ENCODE measurements around the gene MRPS34. TPM values are rescaled to one million over a fixed set of nuclear protein-coding genes. Genes with fewer than 3 reads are reported as not detected.
A peak's percentile ranks its signal among the peaks of the same experiment; 100 is the strongest.

The MRPS34 gene
- total and polyA plus RNA-seq, 9 of the 15 experiments (the other 6 are each of a cell fraction or from before 2014, with no cell fraction given), result 5.2 to 334 (median 92.8) TPM

DNA sequence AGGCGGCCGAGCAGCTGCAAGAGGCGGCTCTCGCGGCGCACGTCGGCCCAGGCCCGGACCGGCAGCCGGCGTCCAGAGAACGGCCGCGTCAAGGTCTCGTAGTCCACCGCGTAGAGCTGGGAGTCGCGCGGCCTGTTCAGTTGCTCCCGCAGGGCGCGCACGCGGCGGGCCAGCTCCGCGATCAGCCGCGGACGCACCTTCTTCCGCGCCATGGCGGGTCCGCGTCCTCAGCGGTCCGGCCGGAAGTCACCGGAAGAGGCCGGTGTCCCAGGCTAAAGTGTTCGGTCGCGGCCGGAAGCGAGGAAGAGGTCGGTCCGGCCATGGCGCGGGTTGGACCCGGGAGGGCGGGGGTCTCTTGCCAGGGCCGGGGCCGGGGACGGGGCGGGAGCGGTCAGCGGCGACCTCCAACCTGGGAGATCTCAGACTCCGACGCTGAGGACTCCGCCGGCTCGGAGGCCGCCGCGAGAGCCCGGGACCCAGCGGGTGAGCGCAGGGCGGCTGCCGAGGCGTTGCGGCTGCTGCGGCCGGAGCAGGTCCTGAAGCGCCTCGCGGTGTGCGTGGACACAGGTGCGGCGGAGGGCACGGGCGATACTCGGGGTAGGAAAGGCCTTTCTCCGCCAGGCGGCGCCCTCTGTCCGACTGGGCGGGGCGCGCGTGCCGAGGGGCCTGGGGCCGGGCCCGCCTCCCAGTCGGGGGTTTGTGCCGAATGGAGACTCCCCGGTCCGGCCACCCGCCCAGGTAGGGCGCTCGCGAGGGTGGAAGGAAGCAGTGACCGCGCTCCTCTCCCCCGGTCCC lies at the start of gene MRPS34 (continued):
- TF ChIP-seq, protein P1, sequence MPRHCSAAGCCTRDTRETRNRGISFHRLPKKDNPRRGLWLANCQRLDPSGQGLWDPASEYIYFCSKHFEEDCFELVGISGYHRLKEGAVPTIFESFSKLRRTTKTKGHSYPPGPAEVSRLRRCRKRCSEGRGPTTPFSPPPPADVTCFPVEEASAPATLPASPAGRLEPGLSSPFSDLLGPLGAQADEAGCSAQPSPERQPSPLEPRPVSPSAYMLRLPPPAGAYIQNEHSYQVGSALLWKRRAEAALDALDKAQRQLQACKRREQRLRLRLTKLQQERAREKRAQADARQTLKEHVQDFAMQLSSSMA (CRISPR knock-in tag; IDR thresholded peaks at IDR 0.05), result 0 out of 2 replicates have a peak, but pooled peaks have one; percentile 61
- TF ChIP-seq, protein P2, sequence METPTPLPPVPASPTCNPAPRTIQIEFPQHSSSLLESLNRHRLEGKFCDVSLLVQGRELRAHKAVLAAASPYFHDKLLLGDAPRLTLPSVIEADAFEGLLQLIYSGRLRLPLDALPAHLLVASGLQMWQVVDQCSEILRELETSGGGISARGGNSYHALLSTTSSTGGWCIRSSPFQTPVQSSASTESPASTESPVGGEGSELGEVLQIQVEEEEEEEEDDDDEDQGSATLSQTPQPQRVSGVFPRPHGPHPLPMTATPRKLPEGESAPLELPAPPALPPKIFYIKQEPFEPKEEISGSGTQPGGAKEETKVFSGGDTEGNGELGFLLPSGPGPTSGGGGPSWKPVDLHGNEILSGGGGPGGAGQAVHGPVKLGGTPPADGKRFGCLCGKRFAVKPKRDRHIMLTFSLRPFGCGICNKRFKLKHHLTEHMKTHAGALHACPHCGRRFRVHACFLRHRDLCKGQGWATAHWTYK (CRISPR knock-in tag; IDR thresholded peaks at IDR 0.05), result peak; percentile 66; the same call in 1 of the 2 replicates
- TF ChIP-seq KLF16 (IDR thresholded peaks at IDR 0.05), result no peak
- peak; percentile 82 for TF ChIP-seq KDM5B (IDR thresholded peaks at IDR 0.05; ENCODE audit: insufficient replicate concordance, low read depth, low read length)
- no peak for TF ChIP-seq SLC30A9 (CRISPR knock-in tag; IDR thresholded peaks at IDR 0.05)
- TF ChIP-seq, protein P3, sequence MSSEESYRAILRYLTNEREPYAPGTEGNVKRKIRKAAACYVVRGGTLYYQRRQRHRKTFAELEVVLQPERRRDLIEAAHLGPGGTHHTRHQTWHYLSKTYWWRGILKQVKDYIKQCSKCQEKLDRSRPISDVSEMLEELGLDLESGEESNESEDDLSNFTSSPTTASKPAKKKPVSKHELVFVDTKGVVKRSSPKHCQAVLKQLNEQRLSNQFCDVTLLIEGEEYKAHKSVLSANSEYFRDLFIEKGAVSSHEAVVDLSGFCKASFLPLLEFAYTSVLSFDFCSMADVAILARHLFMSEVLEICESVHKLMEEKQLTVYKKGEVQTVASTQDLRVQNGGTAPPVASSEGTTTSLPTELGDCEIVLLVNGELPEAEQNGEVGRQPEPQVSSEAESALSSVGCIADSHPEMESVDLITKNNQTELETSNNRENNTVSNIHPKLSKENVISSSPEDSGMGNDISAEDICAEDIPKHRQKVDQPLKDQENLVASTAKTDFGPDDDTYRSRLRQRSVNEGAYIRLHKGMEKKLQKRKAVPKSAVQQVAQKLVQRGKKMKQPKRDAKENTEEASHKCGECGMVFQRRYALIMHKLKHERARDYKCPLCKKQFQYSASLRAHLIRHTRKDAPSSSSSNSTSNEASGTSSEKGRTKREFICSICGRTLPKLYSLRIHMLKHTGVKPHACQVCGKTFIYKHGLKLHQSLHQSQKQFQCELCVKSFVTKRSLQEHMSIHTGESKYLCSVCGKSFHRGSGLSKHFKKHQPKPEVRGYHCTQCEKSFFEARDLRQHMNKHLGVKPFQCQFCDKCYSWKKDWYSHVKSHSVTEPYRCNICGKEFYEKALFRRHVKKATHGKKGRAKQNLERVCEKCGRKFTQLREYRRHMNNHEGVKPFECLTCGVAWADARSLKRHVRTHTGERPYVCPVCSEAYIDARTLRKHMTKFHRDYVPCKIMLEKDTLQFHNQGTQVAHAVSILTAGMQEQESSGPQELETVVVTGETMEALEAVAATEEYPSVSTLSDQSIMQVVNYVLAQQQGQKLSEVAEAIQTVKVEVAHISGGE (CRISPR knock-in tag; IDR thresholded peaks at IDR 0.05), result peak; percentile 97 to 100 (median 99)
- TF ChIP-seq, protein P4, sequence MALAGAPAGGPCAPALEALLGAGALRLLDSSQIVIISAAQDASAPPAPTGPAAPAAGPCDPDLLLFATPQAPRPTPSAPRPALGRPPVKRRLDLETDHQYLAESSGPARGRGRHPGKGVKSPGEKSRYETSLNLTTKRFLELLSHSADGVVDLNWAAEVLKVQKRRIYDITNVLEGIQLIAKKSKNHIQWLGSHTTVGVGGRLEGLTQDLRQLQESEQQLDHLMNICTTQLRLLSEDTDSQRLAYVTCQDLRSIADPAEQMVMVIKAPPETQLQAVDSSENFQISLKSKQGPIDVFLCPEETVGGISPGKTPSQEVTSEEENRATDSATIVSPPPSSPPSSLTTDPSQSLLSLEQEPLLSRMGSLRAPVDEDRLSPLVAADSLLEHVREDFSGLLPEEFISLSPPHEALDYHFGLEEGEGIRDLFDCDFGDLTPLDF (CRISPR knock-in tag; IDR thresholded peaks at IDR 0.05), result peak; percentile 86; the same call in 1 of the 2 replicates
- no peak for TF ChIP-seq DDX20 (tag; IDR thresholded peaks at IDR 0.05; ENCODE audit: low read depth)
- no peak for TF ChIP-seq BCOR (IDR thresholded peaks at IDR 0.05)
- TF ChIP-seq, protein P5, sequence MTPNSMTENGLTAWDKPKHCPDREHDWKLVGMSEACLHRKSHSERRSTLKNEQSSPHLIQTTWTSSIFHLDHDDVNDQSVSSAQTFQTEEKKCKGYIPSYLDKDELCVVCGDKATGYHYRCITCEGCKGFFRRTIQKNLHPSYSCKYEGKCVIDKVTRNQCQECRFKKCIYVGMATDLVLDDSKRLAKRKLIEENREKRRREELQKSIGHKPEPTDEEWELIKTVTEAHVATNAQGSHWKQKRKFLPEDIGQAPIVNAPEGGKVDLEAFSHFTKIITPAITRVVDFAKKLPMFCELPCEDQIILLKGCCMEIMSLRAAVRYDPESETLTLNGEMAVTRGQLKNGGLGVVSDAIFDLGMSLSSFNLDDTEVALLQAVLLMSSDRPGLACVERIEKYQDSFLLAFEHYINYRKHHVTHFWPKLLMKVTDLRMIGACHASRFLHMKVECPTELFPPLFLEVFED (CRISPR knock-in tag; conservative IDR thresholded peaks at IDR 0.05), result peak; percentile 60; the same call in 1 of the 2 replicates
- peak; percentile 79 for TF ChIP-seq PRPF4 (IDR thresholded peaks at IDR 0.05; ENCODE audit: insufficient read depth, low read depth, low read length, poor library complexity, severe bottlenecking)
- TF ChIP-seq ATF1 (CRISPR knock-in tag; IDR thresholded peaks at IDR 0.05), result no peak
- TF ChIP-seq ATF1 (tag; IDR thresholded peaks at IDR 0.05), result peak; percentile 67
- TF ChIP-seq TCF7 (IDR thresholded peaks at IDR 0.05; ENCODE audit: borderline replicate concordance), result peak; percentile 56; the same call in 1 of the 2 replicates
- no peak; the same call in none of the 2 replicates for TF ChIP-seq NR3C1 (CRISPR knock-in tag; IDR thresholded peaks at IDR 0.05)
- TF ChIP-seq CEBPG (CRISPR knock-in tag; IDR thresholded peaks at IDR 0.05), result no peak
- no peak for TF ChIP-seq CEBPG (tag; conservative IDR thresholded peaks at IDR 0.05 in 1 of 2, IDR thresholded peaks at IDR 0.05 in 1 of 2)
